ENCODE data around the gene PDIK1L. TPM values are rescaled to one million over a fixed set of nuclear protein-coding genes. Genes with fewer than 3 reads are reported as not detected.

Gene PDIK1L
- total RNA-seq, 1 experiment from 2014 or later = 5.6 TPM

GRCh38 chr1:26090893-26091292 is 20.7 kb upstream of the PDIK1L start:
- Histone ChIP-seq H2BK15ac (ENCODE audit: low read depth, low read length) (no peak overlapping the region), H3K79me2 (ENCODE audit: insufficient read depth, low read length) (no peaks in the 10 kb centered on the region), H3K4ac (ENCODE audit: low read depth, low read length) (no peak overlapping the region), H2BK20ac (ENCODE audit: low read depth, low read length, poor library complexity, severe bottlenecking) (no peak overlapping the region), H3T11ph (ENCODE audit: low read length) (no peak overlapping the region), H3K18ac (ENCODE audit: insufficient read length, low read depth, low read length) (no peak overlapping the region), H4K20me1 (ENCODE audit: control insufficient read depth, insufficient read depth, insufficient read length) (no peaks in the 10 kb centered on the region), H3K4me2 (ENCODE audit: insufficient read depth, insufficient read length, low read length) (no peak overlapping the region), H3K14ac (ENCODE audit: insufficient read depth, low read length) (no peak overlapping the region), H2BK5ac (ENCODE audit: insufficient read length, low read length) (no peak overlapping the region), H3K23ac (ENCODE audit: insufficient read length, low read depth, low read length) (no peak overlapping the region), H4K8ac (replicated peaks; ENCODE audit: insufficient read length, low read depth, low read length) (no peak overlapping the region), H3K9me3 (ENCODE audit: control insufficient read depth, low read depth, low read length) (no peaks in the 10 kb centered on the region), H2AK5ac (ENCODE audit: insufficient read length, low read length) (no peak overlapping the region), H2BK120ac (ENCODE audit: low read depth, low read length, poor library complexity, severe bottlenecking) (no peak overlapping the region), H3K27ac (ENCODE audit: insufficient read length, low read depth, low read length) (no peak overlapping the region), H3K27me3 (ENCODE audit: insufficient read depth, low read length) (no peaks in the 10 kb centered on the region), H3K23me2 (ENCODE audit: insufficient read length, low read depth, low read length, poor library complexity, severe bottlenecking) (no peaks in the 10 kb centered on the region), H3K79me1 (ENCODE audit: insufficient read depth, low read depth, low read length, poor library complexity, severe bottlenecking) (no peaks in the 10 kb centered on the region), H4K91ac (ENCODE audit: insufficient read length, low read depth, low read length) (no peak overlapping the region), H3K4me1 (ENCODE audit: insufficient read depth, low read length) (peaks cover 6% of the 10 kb centered on the region; the same call in 1 of the 2 replicates), H4K5ac (ENCODE audit: insufficient read length, low read depth, low read length) (no peak overlapping the region), H3K56ac (ENCODE audit: insufficient read length, low read depth, low read length) (no peak overlapping the region), H3K9ac (ENCODE audit: extremely low read depth, insufficient read length, low read length) (no peak overlapping the region), H2BK12ac (ENCODE audit: insufficient read length, low read depth, low read length) (no peak overlapping the region), H2AFZ (ENCODE audit: low read length) (no peak overlapping the region)
- no CpG with 5 or more reads among the region's 3 CpGs for WGBS (ENCODE audit: extremely low coverage, insufficient read length, low lambda C conversion rate)
- peaks cover 23 to 34% of the 10 kb centered on the region in 2 experiments for H3K4me1 Mint-ChIP-seq
- H3K36me3 Mint-ChIP-seq (ENCODE audit: insufficient read depth in 1 of 3, low read depth in 3 of 3) = no peaks in the 10 kb centered on the region
- peaks cover 22% of the 10 kb centered on the region for H3K27me3 Mint-ChIP-seq (ENCODE audit: low read depth)
- no peak for DNase-seq
- peaks cover 0 to 3% of the 10 kb centered on the region in 2 experiments; a peak in 1 of 5 replicates for H3K9me3 Mint-ChIP-seq
- no peak overlapping the region for H3K27ac Mint-ChIP-seq
- TF ChIP-seq CTCF (conservative IDR thresholded peaks at IDR 0.05) = no peak
- no peak overlapping the region for H3K4me3 Mint-ChIP-seq
